ENCODE measurements around the gene C17orf50.

Gene C17orf50

GRCh38 chr17:35744830-35745229 is 15.9 kb upstream of the C17orf50 start:
- in situ Hi-C loops (cut with MboI; ENCODE audit: low pct_unique_long_range_greater_than_20kb, low sequenced_read_pairs, unreplicated experiment), result loop anchor here (25.0 kb wide), 1 partner anchor 133 kb away; no protein-coding TSS in a partner anchor
- no peak for DNase-seq (ENCODE audit: low spot score)
- TF ChIP-seq, protein P1, sequence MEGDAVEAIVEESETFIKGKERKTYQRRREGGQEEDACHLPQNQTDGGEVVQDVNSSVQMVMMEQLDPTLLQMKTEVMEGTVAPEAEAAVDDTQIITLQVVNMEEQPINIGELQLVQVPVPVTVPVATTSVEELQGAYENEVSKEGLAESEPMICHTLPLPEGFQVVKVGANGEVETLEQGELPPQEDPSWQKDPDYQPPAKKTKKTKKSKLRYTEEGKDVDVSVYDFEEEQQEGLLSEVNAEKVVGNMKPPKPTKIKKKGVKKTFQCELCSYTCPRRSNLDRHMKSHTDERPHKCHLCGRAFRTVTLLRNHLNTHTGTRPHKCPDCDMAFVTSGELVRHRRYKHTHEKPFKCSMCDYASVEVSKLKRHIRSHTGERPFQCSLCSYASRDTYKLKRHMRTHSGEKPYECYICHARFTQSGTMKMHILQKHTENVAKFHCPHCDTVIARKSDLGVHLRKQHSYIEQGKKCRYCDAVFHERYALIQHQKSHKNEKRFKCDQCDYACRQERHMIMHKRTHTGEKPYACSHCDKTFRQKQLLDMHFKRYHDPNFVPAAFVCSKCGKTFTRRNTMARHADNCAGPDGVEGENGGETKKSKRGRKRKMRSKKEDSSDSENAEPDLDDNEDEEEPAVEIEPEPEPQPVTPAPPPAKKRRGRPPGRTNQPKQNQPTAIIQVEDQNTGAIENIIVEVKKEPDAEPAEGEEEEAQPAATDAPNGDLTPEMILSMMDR (IDR thresholded peaks at IDR 0.05; ENCODE audit: extremely low read depth, insufficient read depth, missing control alignments), result no peak

GRCh38 chr17:35745246-35745645 is 15.4 kb upstream of the C17orf50 start:
- DNase-seq (ENCODE audit: low spot score), result peak; percentile 24
- in situ Hi-C loops (cut with MboI; ENCODE audit: low pct_unique_long_range_greater_than_20kb, low sequenced_read_pairs, unreplicated experiment), result loop anchor here (25.0 kb wide), 1 partner anchor 133 kb away; no protein-coding TSS in a partner anchor
- TF ChIP-seq, protein P1 (IDR thresholded peaks at IDR 0.05; ENCODE audit: extremely low read depth, insufficient read depth, missing control alignments), result no peak

- TF ChIP-seq, protein P1 (IDR thresholded peaks at IDR 0.05; ENCODE audit: extremely low read depth, insufficient read depth, missing control alignments), result no peak
- in situ Hi-C loops (cut with MboI; ENCODE audit: low pct_unique_long_range_greater_than_20kb, low sequenced_read_pairs, unreplicated experiment), result loop anchor here (25.0 kb wide), 1 partner anchor 134 kb away; no protein-coding TSS in a partner anchor
These were observed 14.9 kb upstream of the C17orf50 start for GRCh38 chr17:35745749-35746320.

DNA sequence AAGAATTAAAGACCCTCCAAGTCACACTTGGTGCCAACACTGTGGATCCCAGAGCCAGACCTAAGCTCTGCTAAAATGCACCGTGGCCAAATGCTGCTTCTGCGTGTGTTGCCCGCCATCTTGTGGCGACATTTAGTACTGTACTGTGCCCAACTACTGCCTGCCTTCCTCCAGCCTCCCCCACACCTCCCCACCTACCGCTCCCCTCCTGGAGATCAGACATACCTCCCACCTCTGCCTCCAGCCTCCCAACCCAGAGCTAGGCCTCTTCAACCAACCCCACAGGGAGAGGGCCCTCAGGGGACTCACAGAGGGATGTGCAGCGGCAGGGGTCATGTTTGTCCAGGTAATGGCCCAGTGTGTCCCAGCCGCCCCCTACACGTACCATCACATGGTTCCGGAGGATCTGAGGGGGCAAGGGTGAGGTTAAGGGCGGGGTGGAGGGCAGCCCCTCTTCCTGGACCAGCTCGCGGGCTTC is 13.1 kb upstream of the C17orf50 start:
- in situ Hi-C loops (cut with MboI; ENCODE audit: low pct_unique_long_range_greater_than_20kb, low sequenced_read_pairs, unreplicated experiment), result loop anchor here (25.0 kb wide), 1 partner anchor 135 kb away; no protein-coding TSS in a partner anchor
- peak; percentile 90 for DNase-seq (ENCODE audit: low spot score)
- TF ChIP-seq, protein P1 (IDR thresholded peaks at IDR 0.05; ENCODE audit: extremely low read depth, insufficient read depth, missing control alignments), result peak; percentile 90

More at GRCh38 chr17:35745749-35746320, 14.9 kb upstream of the C17orf50 start:
- peak; percentile 18 for DNase-seq (ENCODE audit: low spot score)

- TF ChIP-seq, protein P1 (IDR thresholded peaks at IDR 0.05; ENCODE audit: extremely low read depth, insufficient read depth, missing control alignments), result no peak
- DNase-seq (ENCODE audit: low spot score), result no peak
- in situ Hi-C loops (cut with MboI; ENCODE audit: low pct_unique_long_range_greater_than_20kb, low sequenced_read_pairs, unreplicated experiment), result loop anchor here (25.0 kb wide), 1 partner anchor 136 kb away; no protein-coding TSS in a partner anchor
These were observed 12.3 kb upstream of the C17orf50 start for GRCh38 chr17:35748341-35748841.

DNA sequence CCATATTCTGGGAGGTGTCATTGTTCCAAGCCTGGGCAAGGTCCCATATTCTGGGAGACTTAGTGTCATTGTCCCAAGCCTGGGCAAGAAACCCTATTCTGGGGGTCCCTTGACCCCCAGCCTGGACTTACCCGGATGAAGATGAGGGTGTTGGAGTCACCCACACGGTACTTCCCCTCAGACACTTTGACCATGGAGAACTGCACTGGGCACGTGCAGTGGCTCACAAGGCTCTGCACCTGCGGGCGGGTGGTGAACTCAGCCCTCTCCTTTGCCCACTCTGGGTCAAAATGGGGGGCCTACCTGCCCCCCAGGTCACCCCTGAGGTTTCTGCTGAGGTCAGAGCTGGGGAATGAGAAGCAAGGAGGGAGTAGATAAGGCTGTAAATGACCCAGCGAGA is 11.7 kb upstream of the C17orf50 start:
- TF ChIP-seq, protein P1 (IDR thresholded peaks at IDR 0.05; ENCODE audit: extremely low read depth, insufficient read depth, missing control alignments), result no peak
- in situ Hi-C loops (cut with MboI; ENCODE audit: low pct_unique_long_range_greater_than_20kb, low sequenced_read_pairs, unreplicated experiment), result loop anchor here (25.0 kb wide), 1 partner anchor 137 kb away; no protein-coding TSS in a partner anchor
- no peak for DNase-seq (ENCODE audit: low spot score)

Measured in GM13977 (cell line).